ENCODE data around the gene BOD1. TPM values are rescaled to one million over a fixed set of nuclear protein-coding genes. Genes with fewer than 3 reads are reported as not detected.

BOD1 gene
- total and polyA plus RNA-seq, 3 donors from 2014 or later: 59.4 to 88.1 (median 70.1) TPM

- no peak overlapping the region for H3K4me3 ChIP-seq
- no peak overlapping the region for H3K27ac ChIP-seq
- H3K36me3 ChIP-seq (ENCODE audit: low read depth, missing control alignments): no peaks in the 10 kb centered on the region
- H3K27me3 ChIP-seq: no peaks in the 10 kb centered on the region
- TF ChIP-seq POLR2A (IDR thresholded peaks at IDR 0.05) (no peak), CTCF (IDR thresholded peaks at IDR 0.05) (no peak)
- no peak for DNase-seq
- 90 to 92% methylated on average over 9 of the region's 9 CpGs for WGBS, 2 donors
- intact Hi-C loops (cut with DNase I; ENCODE audit: low total_unique reads): no loop called here
- H3K4me1 ChIP-seq: no peaks in the 10 kb centered on the region
- no peaks in the 10 kb centered on the region for H3K9me3 ChIP-seq
Observed at GRCh38 chr5:173642191-173642816, 25.9 kb upstream of the BOD1 start.

GRCh38 chr5:173640156-173640804 lies 23.8 kb upstream of the BOD1 start:
- WGBS, 2 donors: 35 to 52% methylated on average over 4 of the region's 4 CpGs
- Histone ChIP-seq H3K27me3 (no peaks in the 10 kb centered on the region), H3K27ac (no peak overlapping the region), H3K9me3 (no peaks in the 10 kb centered on the region), H3K4me3 (no peak overlapping the region), H3K4me1 (no peaks in the 10 kb centered on the region), H3K36me3 (ENCODE audit: low read depth, missing control alignments) (no peaks in the 10 kb centered on the region)
- TF ChIP-seq CTCF (IDR thresholded peaks at IDR 0.05): peak in 1 of 3 experiments; percentile 17
- no peak for TF ChIP-seq POLR2A (IDR thresholded peaks at IDR 0.05)
- no peak for DNase-seq
- intact Hi-C loops (cut with DNase I; ENCODE audit: low total_unique reads): no loop called here

- no peak for DNase-seq
- no peaks in the 10 kb centered on the region for H3K4me1 ChIP-seq
- TF ChIP-seq POLR2A (IDR thresholded peaks at IDR 0.05): no peak
- TF ChIP-seq CTCF (IDR thresholded peaks at IDR 0.05): no peak
- no peaks in the 10 kb centered on the region for H3K27me3 ChIP-seq
- H3K27ac ChIP-seq: no peak overlapping the region
- H3K9me3 ChIP-seq: no peaks in the 10 kb centered on the region
- H3K4me3 ChIP-seq: no peak overlapping the region
- H3K36me3 ChIP-seq (ENCODE audit: low read depth, missing control alignments): no peaks in the 10 kb centered on the region
- intact Hi-C loops (cut with DNase I; ENCODE audit: low total_unique reads): no loop called here
- WGBS, 2 donors: 64 to 83% methylated on average over 10 of the region's 10 CpGs
Observed at GRCh38 chr5:173638126-173639040, 21.9 kb upstream of the BOD1 start.

- DNase-seq: no peak
- Histone ChIP-seq H3K27me3 (no peaks in the 10 kb centered on the region), H3K4me3 (no peak overlapping the region), H3K36me3 (ENCODE audit: low read depth, missing control alignments) (no peaks in the 10 kb centered on the region), H3K9me3 (no peaks in the 10 kb centered on the region), H3K27ac (no peak overlapping the region), H3K4me1 (no peaks in the 10 kb centered on the region)
- 73 to 81% methylated on average over 7 of the region's 7 CpGs for WGBS, 2 donors
- intact Hi-C loops (cut with DNase I; ENCODE audit: low total_unique reads): no loop called here
- TF ChIP-seq POLR2A (IDR thresholded peaks at IDR 0.05): no peak
- no peak for TF ChIP-seq CTCF (IDR thresholded peaks at IDR 0.05)
Observed at GRCh38 chr5:173637340-173637739, 20.9 kb upstream of the BOD1 start.

All from testis (tissue), 3 donors.